GM19438 (cell line): ENCODE results near the gene PSAP.

Source experiments
- ATAC-seq: cut with Tn5 transposase; IDR thresholded peaks from one replicate; pipeline ENCODE4 v1.9.1; 2021; ENCODE audit warnings: low read depth; ENCODE audit not compliant: unreplicated experiment

PSAP gene

GRCh38 chr10:71795248-71795647, 55.8 kb downstream of the PSAP start:
- ATAC-seq: no peak

- ATAC-seq: no peak
Observed at GRCh38 chr10:71790749-71791440, 60.2 kb downstream of the PSAP start.

- ATAC-seq: no peak
Observed at GRCh38 chr10:71789871-71790270, 61.2 kb downstream of the PSAP start.

GRCh38 chr10:71788954-71789353, 62.1 kb downstream of the PSAP start:
- no peak for ATAC-seq

GRCh38 chr10:71784679-71785272, 66.3 kb downstream of the PSAP start:
- ATAC-seq: no peak

GRCh38 chr10:71783917-71784678, 67.0 kb downstream of the PSAP start:
- ATAC-seq: no peak

GRCh38 chr10:71782917-71783490, 68.0 kb downstream of the PSAP start:
- ATAC-seq: no peak

GRCh38 chr10:71782221-71782916, 68.7 kb downstream of the PSAP start:
- no peak for ATAC-seq

GRCh38 chr10:71780719-71781118, 70.3 kb downstream of the PSAP start:
- no peak for ATAC-seq

- no peak for ATAC-seq
Observed at GRCh38 chr10:71780156-71780555, 70.9 kb downstream of the PSAP start.

GRCh38 chr10:71779641-71780040, 71.4 kb downstream of the PSAP start:
- ATAC-seq: no peak

- ATAC-seq: no peak
Observed at GRCh38 chr10:71778071-71778825, 72.8 kb downstream of the PSAP start.

- no peak for ATAC-seq
Observed at GRCh38 chr10:71777213-71777985, 73.7 kb downstream of the PSAP start.

- ATAC-seq: no peak
Observed at GRCh38 chr10:71776481-71776925, 74.5 kb downstream of the PSAP start.

- no peak for ATAC-seq
Observed at GRCh38 chr10:71774916-71775702, 75.9 kb downstream of the PSAP start.

- ATAC-seq: no peak
Observed at GRCh38 chr10:71773221-71773971, 77.7 kb downstream of the PSAP start, which contains the start of gene VSIR. VSIR (minus strand) TSS chr10:71773520; CDS start chr10:71773439, 81 bp downstream.

- ATAC-seq: no peak
Observed at GRCh38 chr10:71772832-71773220, 78.2 kb downstream of the PSAP start.
